ENCODE data around the gene PUS3.

Gene PUS3

GRCh38 chr11:125925804-125926203 is 22.8 kb upstream of the PUS3 start:
- no peak overlapping the region for H2AFZ ChIP-seq (ENCODE audit: low read depth)
- H4K20me1 ChIP-seq (ENCODE audit: insufficient read depth) = no peaks in the 10 kb centered on the region
- no peak for TF ChIP-seq CTCF (conservative IDR thresholded peaks at IDR 0.05; ENCODE audit: low read depth, low read length)
- H3K27ac ChIP-seq = no peak overlapping the region
- peaks cover 6% of the 10 kb centered on the region for H3K4me1 ChIP-seq (ENCODE audit: low read depth, poor library complexity, severe bottlenecking)
- H3K27me3 ChIP-seq (ENCODE audit: insufficient read depth, low read depth) = no peaks in the 10 kb centered on the region
- H3K4me3 ChIP-seq (IDR thresholded peaks at IDR 0.05; ENCODE audit: insufficient read depth, low read depth, low read length) = no peak overlapping the region
- H3K36me3 ChIP-seq (ENCODE audit: insufficient read depth) = no peaks in the 10 kb centered on the region
- no peak overlapping the region for H3K4me2 ChIP-seq
- no peak overlapping the region for H3K9ac ChIP-seq
- H3K79me2 ChIP-seq (ENCODE audit: insufficient read depth, low read depth) = no peaks in the 10 kb centered on the region

- H3K27ac ChIP-seq = no peak overlapping the region
- peaks cover 6% of the 10 kb centered on the region for H3K4me1 ChIP-seq (ENCODE audit: low read depth, poor library complexity, severe bottlenecking)
- H4K20me1 ChIP-seq (ENCODE audit: insufficient read depth) = no peaks in the 10 kb centered on the region
- no peaks in the 10 kb centered on the region for H3K27me3 ChIP-seq (ENCODE audit: insufficient read depth, low read depth)
- no peak overlapping the region for H3K4me3 ChIP-seq (IDR thresholded peaks at IDR 0.05; ENCODE audit: insufficient read depth, low read depth, low read length)
- no peak overlapping the region for H2AFZ ChIP-seq (ENCODE audit: low read depth)
- no peaks in the 10 kb centered on the region for H3K79me2 ChIP-seq (ENCODE audit: insufficient read depth, low read depth)
- no peak overlapping the region for H3K4me2 ChIP-seq
- no peaks in the 10 kb centered on the region for H3K36me3 ChIP-seq (ENCODE audit: insufficient read depth)
- H3K9ac ChIP-seq = no peak overlapping the region
- no peak for TF ChIP-seq CTCF (conservative IDR thresholded peaks at IDR 0.05; ENCODE audit: low read depth, low read length)
Observed at GRCh38 chr11:125925247-125925740, 22.3 kb upstream of the PUS3 start.

- TF ChIP-seq CTCF (conservative IDR thresholded peaks at IDR 0.05; ENCODE audit: low read depth, low read length) = no peak
- H3K4me1 ChIP-seq (ENCODE audit: low read depth, poor library complexity, severe bottlenecking) = peaks cover 6% of the 10 kb centered on the region
Observed at GRCh38 chr11:125924384-125925007, 21.5 kb upstream of the PUS3 start.

GRCh38 chr11:125923633-125924032 is 20.6 kb upstream of the PUS3 start:
- H3K4me3 ChIP-seq (IDR thresholded peaks at IDR 0.05; ENCODE audit: insufficient read depth, low read depth, low read length) = no peak overlapping the region
- no peak for TF ChIP-seq CTCF (conservative IDR thresholded peaks at IDR 0.05; ENCODE audit: low read depth, low read length)
- H3K9ac ChIP-seq = no peak overlapping the region

More at GRCh38 chr11:125924384-125925007, 21.5 kb upstream of the PUS3 start:
- Histone ChIP-seq H3K4me3 (IDR thresholded peaks at IDR 0.05; ENCODE audit: insufficient read depth, low read depth, low read length) (no peak overlapping the region), H2AFZ (ENCODE audit: low read depth) (no peak overlapping the region), H3K27me3 (ENCODE audit: insufficient read depth, low read depth) (no peaks in the 10 kb centered on the region), H3K36me3 (ENCODE audit: insufficient read depth) (no peaks in the 10 kb centered on the region), H3K27ac (no peak overlapping the region), H3K79me2 (ENCODE audit: insufficient read depth, low read depth) (no peaks in the 10 kb centered on the region), H4K20me1 (ENCODE audit: insufficient read depth) (no peaks in the 10 kb centered on the region), H3K9ac (no peak overlapping the region), H3K4me2 (no peak overlapping the region)

More at GRCh38 chr11:125923633-125924032, 20.6 kb upstream of the PUS3 start:
- H4K20me1 ChIP-seq (ENCODE audit: insufficient read depth) = no peaks in the 10 kb centered on the region
- H3K79me2 ChIP-seq (ENCODE audit: insufficient read depth, low read depth) = no peaks in the 10 kb centered on the region
- H3K27me3 ChIP-seq (ENCODE audit: insufficient read depth, low read depth) = no peaks in the 10 kb centered on the region
- H3K4me1 ChIP-seq (ENCODE audit: low read depth, poor library complexity, severe bottlenecking) = peaks cover 6% of the 10 kb centered on the region
- H3K4me2 ChIP-seq = no peak overlapping the region
- no peak overlapping the region for H2AFZ ChIP-seq (ENCODE audit: low read depth)
- no peaks in the 10 kb centered on the region for H3K36me3 ChIP-seq (ENCODE audit: insufficient read depth)
- no peak overlapping the region for H3K27ac ChIP-seq
